Activated naive CD8-positive, alpha-beta T cell treated with anti-CD3 and anti-CD28 coated beads, Interleukin-2, amount 10 ng/mL, durations not matched to agents 7 days and 5 days (primary cell): ENCODE data around the gene TOR1AIP2. TPM values are rescaled to one million over a fixed set of nuclear protein-coding genes. Genes with fewer than 3 reads are reported as not detected.

Source experiments
- ATAC-seq: fragments of 150-1000 bp; cut with Tn5 transposase; one replicate; pipeline ENCODE4 v1.10.0; 2021; ENCODE audit warnings: low read depth, moderate library complexity
- POLR2A ChIA-PET: fragments of 350-600 bp; sonication (Branson Sonifier 250); formaldehyde crosslinking; loops from one replicate; lab custom pipeline; 2021; ENCODE audit warnings: antibody characterized with exemption; lab: Charles Lee
- DNase-seq: peaks from one replicate; pipeline ENCODE4 v3.0.0; 2021
- H3K27ac Mint-ChIP-seq: one replicate; pipeline ENCODE4 v1.8.0; 2022; ENCODE audit warnings: mild to moderate bottlenecking, mixed read lengths
- H3K27me3 Mint-ChIP-seq: one replicate; pipeline ENCODE4 v1.8.0; 2022; ENCODE audit warnings: mild to moderate bottlenecking, moderate library complexity, mixed read lengths
- H3K36me3 Mint-ChIP-seq: one replicate; pipeline ENCODE4 v1.8.0; 2021; ENCODE audit warnings: mild to moderate bottlenecking, mixed read lengths
- H3K4me1 Mint-ChIP-seq: one replicate; pipeline ENCODE4 v1.8.0; 2021; ENCODE audit warnings: mixed read lengths
- H3K4me3 Mint-ChIP-seq: one replicate; pipeline ENCODE4 v1.8.0; 2022; ENCODE audit warnings: mild to moderate bottlenecking, moderate library complexity, mixed read lengths
- H3K9me3 Mint-ChIP-seq: one replicate; pipeline ENCODE4 v1.8.0; 2021; ENCODE audit warnings: mixed read lengths
- total RNA-seq, 2 experiments: library from RNA; stranded (reverse); gene quantifications; one replicate each; pipeline ENCODE4 v1.2.3, GENCODE V29; 2021

The TOR1AIP2 gene
- 10 to 100 TPM; 45.6 to 48.5 TPM for total RNA-seq

GRCh38 chr1:179877586-179878265 lies at the start of gene TOR1AIP2:
Gene TOR1AIP2, minus strand, starts transcription at chr1:179877803. Its CDS starts 25,138 bp downstream, at chr1:179852665.
- Mint-ChIP-seq H3K4me1 (peaks cover 23% of the 10 kb centered on the region), H3K27me3 (no peaks in the 10 kb centered on the region), H3K9me3 (no peaks in the 10 kb centered on the region), H3K4me3 (peak within 1 kb of the TSS; percentile 92), H3K27ac (peak within 1 kb of the TSS; percentile 87), H3K36me3 (peaks cover 11% of the 10 kb centered on the region)
- ATAC-seq (peak; percentile 60), DNase-seq (peak; percentile 87)
- POLR2A ChIA-PET: interaction anchor here (0.7 to 1.6 kb wide), 3 partner anchors 10 to 624 kb away, joined by 3 to 5 read pairs (median 5); partner anchors contain the start of gene CEP350

- Mint-ChIP-seq H3K9me3 (no peaks in the 10 kb centered on the region), H3K36me3 (peaks cover 3% of the 10 kb centered on the region), H3K27me3 (peaks cover 13% of the 10 kb centered on the region), H3K27ac (no peak overlapping the region), H3K4me1 (no peaks in the 10 kb centered on the region), H3K4me3 (no peak overlapping the region)
- ATAC-seq (no peak), DNase-seq (no peak)
- POLR2A ChIA-PET: interaction anchor here (0.7 kb wide), 1 partner anchor 8 kb away, joined by 3 read pairs; no protein-coding TSS in a partner anchor
These were observed 49.2 kb upstream of the TOR1AIP2 start for GRCh38 chr1:179926850-179927205.

GRCh38 chr1:179925922-179926849 lies 48.6 kb upstream of the TOR1AIP2 start:
- no peaks in the 10 kb centered on the region for H3K4me1 Mint-ChIP-seq
- ATAC-seq: no peak
- peaks cover 9% of the 10 kb centered on the region for H3K27me3 Mint-ChIP-seq
- no peaks in the 10 kb centered on the region for H3K9me3 Mint-ChIP-seq
- POLR2A ChIA-PET: no interaction called here
- H3K27ac Mint-ChIP-seq: no peak overlapping the region
- no peak for DNase-seq
- H3K36me3 Mint-ChIP-seq: peaks cover 6% of the 10 kb centered on the region
- no peak overlapping the region for H3K4me3 Mint-ChIP-seq

GRCh38 chr1:179925302-179925701 lies 47.7 kb upstream of the TOR1AIP2 start:
- no peak overlapping the region for H3K27ac Mint-ChIP-seq
- ATAC-seq (no peak), DNase-seq (no peak)
- no peak overlapping the region for H3K4me3 Mint-ChIP-seq
- H3K36me3 Mint-ChIP-seq: peaks cover 7% of the 10 kb centered on the region
- peaks cover 3% of the 10 kb centered on the region for H3K27me3 Mint-ChIP-seq
- no peaks in the 10 kb centered on the region for H3K9me3 Mint-ChIP-seq
- POLR2A ChIA-PET: no interaction called here
- no peaks in the 10 kb centered on the region for H3K4me1 Mint-ChIP-seq

GRCh38 chr1:179924268-179924667 lies 46.7 kb upstream of the TOR1AIP2 start:
- Mint-ChIP-seq H3K9me3 (no peaks in the 10 kb centered on the region), H3K27me3 (no peaks in the 10 kb centered on the region), H3K36me3 (peaks cover 11% of the 10 kb centered on the region), H3K4me3 (no peak overlapping the region), H3K27ac (no peak overlapping the region), H3K4me1 (no peaks in the 10 kb centered on the region)
- POLR2A ChIA-PET: no interaction called here
- DNase-seq (no peak), ATAC-seq (no peak)

- Mint-ChIP-seq H3K27ac (no peak overlapping the region), H3K36me3 (peaks cover 19% of the 10 kb centered on the region), H3K4me1 (peaks cover 3% of the 10 kb centered on the region), H3K27me3 (no peaks in the 10 kb centered on the region), H3K9me3 (no peaks in the 10 kb centered on the region), H3K4me3 (no peak overlapping the region)
- POLR2A ChIA-PET: no interaction called here
- ATAC-seq (no peak), DNase-seq (no peak)
These were observed 45.4 kb upstream of the TOR1AIP2 start for GRCh38 chr1:179923029-179923428.

GRCh38 chr1:179921981-179922872 lies 44.6 kb upstream of the TOR1AIP2 start:
- ATAC-seq (no peak), DNase-seq (no peak)
- H3K27ac Mint-ChIP-seq: no peak overlapping the region
- peaks cover 24% of the 10 kb centered on the region for H3K36me3 Mint-ChIP-seq
- POLR2A ChIA-PET: no interaction called here
- H3K27me3 Mint-ChIP-seq: no peaks in the 10 kb centered on the region
- H3K4me1 Mint-ChIP-seq: peaks cover 3% of the 10 kb centered on the region
- H3K4me3 Mint-ChIP-seq: no peak overlapping the region
- H3K9me3 Mint-ChIP-seq: no peaks in the 10 kb centered on the region

- Mint-ChIP-seq H3K36me3 (peaks cover 26% of the 10 kb centered on the region), H3K27me3 (no peaks in the 10 kb centered on the region), H3K9me3 (no peaks in the 10 kb centered on the region), H3K4me1 (peaks cover 3% of the 10 kb centered on the region), H3K4me3 (no peak overlapping the region), H3K27ac (no peak overlapping the region)
- DNase-seq (no peak), ATAC-seq (no peak)
- POLR2A ChIA-PET: no interaction called here
These were observed 43.9 kb upstream of the TOR1AIP2 start for GRCh38 chr1:179921472-179921871.

- no peak for ATAC-seq
- POLR2A ChIA-PET: interaction anchor here (0.5 to 1.4 kb wide), 2 partner anchors 9 to 36 kb away, joined by 3 to 4 read pairs; partner anchors contain the start of gene CEP350
These were observed 40.2 kb upstream of the TOR1AIP2 start for GRCh38 chr1:179917601-179918429.

GRCh38 chr1:179911812-179912211 lies 34.2 kb upstream of the TOR1AIP2 start:
- H3K36me3 Mint-ChIP-seq: peaks cover 32% of the 10 kb centered on the region
- H3K4me1 Mint-ChIP-seq: peaks cover 3% of the 10 kb centered on the region
- no peaks in the 10 kb centered on the region for H3K27me3 Mint-ChIP-seq
- H3K27ac Mint-ChIP-seq: no peak overlapping the region
- H3K9me3 Mint-ChIP-seq: no peaks in the 10 kb centered on the region
- ATAC-seq (no peak), DNase-seq (no peak)
- POLR2A ChIA-PET: interaction anchor here (0.5 to 0.7 kb wide), 2 partner anchors 42 to 104 kb away, joined by 3 read pairs; no protein-coding TSS in a partner anchor
- H3K4me3 Mint-ChIP-seq: no peak overlapping the region

More at GRCh38 chr1:179917601-179918429, 40.2 kb upstream of the TOR1AIP2 start:
- Mint-ChIP-seq H3K4me1 (peaks cover 3% of the 10 kb centered on the region), H3K4me3 (no peak overlapping the region), H3K27ac (no peak overlapping the region), H3K9me3 (no peaks in the 10 kb centered on the region), H3K27me3 (no peaks in the 10 kb centered on the region), H3K36me3 (peaks cover 39% of the 10 kb centered on the region)
- no peak for DNase-seq

GRCh38 chr1:179910934-179911333 lies 33.3 kb upstream of the TOR1AIP2 start:
- peaks cover 3% of the 10 kb centered on the region for H3K4me1 Mint-ChIP-seq
- no peaks in the 10 kb centered on the region for H3K9me3 Mint-ChIP-seq
- no peak overlapping the region for H3K27ac Mint-ChIP-seq
- POLR2A ChIA-PET: interaction anchor here (0.7 kb wide), 1 partner anchor 43 kb away, joined by 3 read pairs; no protein-coding TSS in a partner anchor
- ATAC-seq (no peak), DNase-seq (no peak)
- no peak overlapping the region for H3K4me3 Mint-ChIP-seq
- peaks cover 31% of the 10 kb centered on the region for H3K36me3 Mint-ChIP-seq
- no peaks in the 10 kb centered on the region for H3K27me3 Mint-ChIP-seq

GRCh38 chr1:179889589-179889988 lies 12.0 kb upstream of the TOR1AIP2 start:
- no peak overlapping the region for H3K27ac Mint-ChIP-seq
- H3K36me3 Mint-ChIP-seq: peaks cover 14% of the 10 kb centered on the region
- peaks cover 14% of the 10 kb centered on the region for H3K4me1 Mint-ChIP-seq

More at GRCh38 chr1:179889589-179889988, 12.0 kb upstream of the TOR1AIP2 start:
- no peak for ATAC-seq
- POLR2A ChIA-PET: interaction anchor here (0.8 kb wide), 1 partner anchor 191 kb away, joined by 3 read pairs; no protein-coding TSS in a partner anchor
- Mint-ChIP-seq H3K9me3 (no peaks in the 10 kb centered on the region), H3K27me3 (no peaks in the 10 kb centered on the region), H3K4me3 (no peak overlapping the region)
- DNase-seq: no peak
